Esophagus muscularis mucosa (tissue), 4 donors: ENCODE measurements around the gene NPBWR2. TPM values are rescaled to one million over a fixed set of nuclear protein-coding genes. Genes with fewer than 3 reads are reported as not detected.

Source experiments
- DNase-seq: peaks from one replicate; pipeline ENCODE4 v3.0.0-alpha.2; 2017; ENCODE audit errors: extremely low spot score
- H3K27ac ChIP-seq, 4 donors: fragments of 200-600 bp; sonication (generic); replicated peaks in 1 of 4; 1 replicate in 3 of 4; 2 replicates in 1 of 4; pipeline ENCODE4 v1.5.1; 2016 to 2019; ENCODE audit warnings: mild to moderate bottlenecking in 1 of 4
- H3K27me3 ChIP-seq, 4 donors: fragments of 200-600 bp; sonication (generic); one replicate each; pipeline versions ENCODE4 v1.5.1 to v1.6.0; 2016 to 2019
- H3K36me3 ChIP-seq, 4 donors: fragments of 200-600 bp; sonication (generic); one replicate each; pipeline ENCODE4 v1.5.1; 2016 to 2019
- H3K4me1 ChIP-seq, 4 donors: fragments of 200-600 bp; sonication (generic); one replicate each; pipeline ENCODE4 v1.5.1; 2016 to 2019
- H3K4me3 ChIP-seq, 4 donors: fragments of 200-600 bp; sonication (generic); 1 replicate in 2 of 4; 2 replicates in 2 of 4; pipeline ENCODE4 v1.5.1; 2016 to 2019; ENCODE audit warnings: mild to moderate bottlenecking in 4 of 4, moderate library complexity in 1 of 4
- H3K9me3 ChIP-seq, 4 donors: fragments of 200-600 bp; sonication (generic); 1 replicate in 3 of 4; 2 replicates in 1 of 4; pipeline ENCODE4 v1.5.1; 2016 to 2019
- CTCF ChIP-seq, 3 experiments: fragments of 200-600 bp in 2 of 3; fragments of 450-650 bp in 1 of 3; sonication (generic) in 2 of 3; IDR thresholded peaks; one replicate each; pipeline ENCODE4 v1.5.1; 2017 to 2019; ENCODE audit warnings: antibody characterized with exemption in 3 of 3, mild to moderate bottlenecking in 2 of 3, moderate library complexity in 1 of 3
- EP300 ChIP-seq: sonication (generic); formaldehyde crosslinking; IDR thresholded peaks from one replicate; pipeline ENCODE4 v1.6.1; 2017; ENCODE audit warnings: antibody characterized with exemption
- POLR2A ChIP-seq: fragments of 450-650 bp; IDR thresholded peaks from one replicate; pipeline ENCODE4 v1.6.1; 2017; ENCODE audit warnings: antibody characterized with exemption, moderate library complexity, mild to moderate bottlenecking, low read depth
- POLR2AphosphoS5 ChIP-seq, 2 donors: sonication (generic); formaldehyde crosslinking; IDR thresholded peaks; one replicate each; pipeline ENCODE4 v1.6.1; 2017; ENCODE audit warnings: antibody characterized with exemption in 2 of 2
- WGBS: methylation state at CpG from one replicate; pipeline ENCODE4 v1.1.5; 2018; 5-methylcytosine and 5-hydroxymethylcytosine counted together
- intact Hi-C: fragments of 100-400 bp; cut with DNase I; formaldehyde crosslinking; loops from one replicate; pipeline ENCODE4 v1.15.1; 2023
- total RNA-seq, 4 donors: library from RNA; depleted of rRNA; stranded (reverse); fragments of >200 nt; gene quantifications; one replicate each; pipeline versions ENCODE4 v1.1.0 to v1.2.1, GENCODE V29; 2016

The NPBWR2 gene
- total RNA-seq, 4 donors from 2014 or later: not detected

- Histone ChIP-seq H3K27ac (no peak overlapping the region), H3K9me3 (no peaks in the 10 kb centered on the region), H3K27me3 (peaks cover 0 to 26% (median 5%) of the 10 kb centered on the region in 4 donors), H3K4me3 (no peak overlapping the region), H3K36me3 (no peaks in the 10 kb centered on the region), H3K4me1 (peaks cover 0 to 8% (median 7%) of the 10 kb centered on the region in 4 donors)
- intact Hi-C loops: no loop called here
- TF ChIP-seq CTCF (IDR thresholded peaks at IDR 0.05) (no peak), POLR2AphosphoS5 (IDR thresholded peaks at IDR 0.05) (no peak), EP300 (no peak), POLR2A (no peak)
- DNase-seq: no peak
- 87% methylated on average over 14 of the region's 17 CpGs for WGBS
Measured at GRCh38 chr20:64116541-64117431, 9.4 kb upstream of the NPBWR2 start.

- no peaks in the 10 kb centered on the region for H3K9me3 ChIP-seq
- TF ChIP-seq POLR2AphosphoS5 (IDR thresholded peaks at IDR 0.05): no peak
- intact Hi-C loops: no loop called here
- H3K4me3 ChIP-seq: no peak overlapping the region
- no peak for DNase-seq
- no peak overlapping the region for H3K27ac ChIP-seq
- H3K36me3 ChIP-seq: no peaks in the 10 kb centered on the region
- 77% methylated on average over 7 of the region's 21 CpGs for WGBS
- H3K4me1 ChIP-seq: peaks cover 0 to 8% (median 7%) of the 10 kb centered on the region in 4 donors
- peaks cover 0 to 18% (median 2%) of the 10 kb centered on the region in 4 donors for H3K27me3 ChIP-seq
Measured at GRCh38 chr20:64116016-64116415, 8.7 kb upstream of the NPBWR2 start.

- H3K9me3 ChIP-seq: no peaks in the 10 kb centered on the region
- no peak overlapping the region for H3K27ac ChIP-seq
- H3K4me1 ChIP-seq: peaks cover 0 to 5% (median 4%) of the 10 kb centered on the region in 4 donors
- TF ChIP-seq EP300 (no peak), CTCF (IDR thresholded peaks at IDR 0.05) (no peak), POLR2A (no peak), POLR2AphosphoS5 (IDR thresholded peaks at IDR 0.05) (no peak)
- 72% methylated on average over 13 of the region's 14 CpGs for WGBS
- intact Hi-C loops: no loop called here
- H3K36me3 ChIP-seq: no peaks in the 10 kb centered on the region
- peaks cover 0 to 11% (median 0%) of the 10 kb centered on the region in 4 donors for H3K27me3 ChIP-seq
- no peak for DNase-seq
- no peak overlapping the region for H3K4me3 ChIP-seq
Measured at GRCh38 chr20:64115171-64115911, 8.0 kb upstream of the NPBWR2 start.

- 76% methylated on average over 11 of the region's 14 CpGs for WGBS
- no peak overlapping the region for H3K4me3 ChIP-seq
- no peaks in the 10 kb centered on the region for H3K36me3 ChIP-seq
- H3K9me3 ChIP-seq: no peaks in the 10 kb centered on the region
- intact Hi-C loops: no loop called here
- peaks cover 0 to 8% (median 0%) of the 10 kb centered on the region in 4 donors for H3K27me3 ChIP-seq
- no peak for TF ChIP-seq POLR2A
- TF ChIP-seq CTCF (IDR thresholded peaks at IDR 0.05): no peak
- TF ChIP-seq POLR2AphosphoS5 (IDR thresholded peaks at IDR 0.05): no peak
- no peak for TF ChIP-seq EP300
- DNase-seq: no peak
- no peaks in the 10 kb centered on the region for H3K4me1 ChIP-seq
- H3K27ac ChIP-seq: no peak overlapping the region
Measured at GRCh38 chr20:64114356-64114971, 7.1 kb upstream of the NPBWR2 start.
